PFSK-1 (cell line): ENCODE data around the gene HEATR9.

ENCODE experiments used
- FOXP2 ChIP-seq: optimal IDR thresholded peaks from 2 replicates; pipeline ENCODE3; 2011; ENCODE audit warnings: borderline replicate concordance, control low read depth, inconsistent platforms; ENCODE audit not compliant: insufficient read depth; ENCODE audit errors: extremely low read length, extremely low read depth
- POLR2AphosphoS5 ChIP-seq: IDR thresholded peaks from 2 replicates; pipeline ENCODE4 v1.6.1; 2012; ENCODE audit warnings: low read depth, mild to moderate bottlenecking, control low read depth, low read length, moderate library complexity
- SIN3A ChIP-seq: IDR thresholded peaks from 2 replicates; pipeline ENCODE4 v1.6.1; 2012; ENCODE audit warnings: mild to moderate bottlenecking, low read length, moderate library complexity, borderline replicate concordance; ENCODE audit not compliant: insufficient read depth
- TAF1 ChIP-seq: IDR thresholded peaks from 2 replicates; pipeline ENCODE4 v1.6.1; 2012; ENCODE audit warnings: low read length, control low read depth, borderline replicate concordance; ENCODE audit not compliant: insufficient read depth
- TF ChIP-seq, protein P1 (sequence below), 2 experiments: IDR thresholded peaks; 2 replicates each; pipeline versions ENCODE4 v1.6.1 to v1.8.0; 2011 to 2012; ENCODE audit warnings: low read depth in 2 of 2, low read length in 2 of 2, control low read depth in 1 of 2, inconsistent platforms in 1 of 2, mild to moderate bottlenecking in 1 of 2, moderate library complexity in 1 of 2; ENCODE audit not compliant: insufficient read depth in 1 of 2

The HEATR9 gene

DNA sequence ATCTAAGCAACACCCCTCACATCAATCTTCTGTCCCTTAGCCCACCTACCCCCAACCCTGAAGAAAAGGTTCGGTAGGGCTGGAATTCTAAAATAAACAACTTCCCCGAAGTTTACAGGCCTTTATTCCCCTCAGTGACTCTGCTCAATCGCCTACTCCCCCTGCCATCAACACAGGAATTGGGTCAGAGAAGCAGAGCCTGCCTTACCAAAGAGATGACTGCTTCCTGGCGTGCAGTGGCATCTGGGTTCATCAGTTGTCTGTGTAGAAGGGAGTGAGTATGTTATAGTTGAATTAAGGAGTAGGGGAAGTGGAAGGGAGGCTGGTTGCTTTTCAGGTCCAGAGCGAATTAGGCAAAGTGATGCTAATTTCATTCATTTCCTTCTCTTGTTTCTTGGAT, 12.7 kb downstream of the HEATR9 start:
- TF ChIP-seq, protein P1, sequence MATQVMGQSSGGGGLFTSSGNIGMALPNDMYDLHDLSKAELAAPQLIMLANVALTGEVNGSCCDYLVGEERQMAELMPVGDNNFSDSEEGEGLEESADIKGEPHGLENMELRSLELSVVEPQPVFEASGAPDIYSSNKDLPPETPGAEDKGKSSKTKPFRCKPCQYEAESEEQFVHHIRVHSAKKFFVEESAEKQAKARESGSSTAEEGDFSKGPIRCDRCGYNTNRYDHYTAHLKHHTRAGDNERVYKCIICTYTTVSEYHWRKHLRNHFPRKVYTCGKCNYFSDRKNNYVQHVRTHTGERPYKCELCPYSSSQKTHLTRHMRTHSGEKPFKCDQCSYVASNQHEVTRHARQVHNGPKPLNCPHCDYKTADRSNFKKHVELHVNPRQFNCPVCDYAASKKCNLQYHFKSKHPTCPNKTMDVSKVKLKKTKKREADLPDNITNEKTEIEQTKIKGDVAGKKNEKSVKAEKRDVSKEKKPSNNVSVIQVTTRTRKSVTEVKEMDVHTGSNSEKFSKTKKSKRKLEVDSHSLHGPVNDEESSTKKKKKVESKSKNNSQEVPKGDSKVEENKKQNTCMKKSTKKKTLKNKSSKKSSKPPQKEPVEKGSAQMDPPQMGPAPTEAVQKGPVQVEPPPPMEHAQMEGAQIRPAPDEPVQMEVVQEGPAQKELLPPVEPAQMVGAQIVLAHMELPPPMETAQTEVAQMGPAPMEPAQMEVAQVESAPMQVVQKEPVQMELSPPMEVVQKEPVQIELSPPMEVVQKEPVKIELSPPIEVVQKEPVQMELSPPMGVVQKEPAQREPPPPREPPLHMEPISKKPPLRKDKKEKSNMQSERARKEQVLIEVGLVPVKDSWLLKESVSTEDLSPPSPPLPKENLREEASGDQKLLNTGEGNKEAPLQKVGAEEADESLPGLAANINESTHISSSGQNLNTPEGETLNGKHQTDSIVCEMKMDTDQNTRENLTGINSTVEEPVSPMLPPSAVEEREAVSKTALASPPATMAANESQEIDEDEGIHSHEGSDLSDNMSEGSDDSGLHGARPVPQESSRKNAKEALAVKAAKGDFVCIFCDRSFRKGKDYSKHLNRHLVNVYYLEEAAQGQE (IDR thresholded peaks at IDR 0.05; ENCODE audit: insufficient read depth in 1 of 2, low read depth in 2 of 2, low read length in 2 of 2): no peak
- TF ChIP-seq FOXP2: no peak
- TF ChIP-seq POLR2AphosphoS5: no peak
- no peak for TF ChIP-seq TAF1
- no peak for TF ChIP-seq SIN3A

- TF ChIP-seq TAF1 (no peak), SIN3A (no peak), FOXP2 (no peak), POLR2AphosphoS5 (no peak)
- TF ChIP-seq, protein P1 (IDR thresholded peaks at IDR 0.05; ENCODE audit: insufficient read depth in 1 of 2, low read depth in 2 of 2, low read length in 2 of 2): no peak
Measured at GRCh38 chr17:35849469-35850348, 19.0 kb downstream of the HEATR9 start.

DNA sequence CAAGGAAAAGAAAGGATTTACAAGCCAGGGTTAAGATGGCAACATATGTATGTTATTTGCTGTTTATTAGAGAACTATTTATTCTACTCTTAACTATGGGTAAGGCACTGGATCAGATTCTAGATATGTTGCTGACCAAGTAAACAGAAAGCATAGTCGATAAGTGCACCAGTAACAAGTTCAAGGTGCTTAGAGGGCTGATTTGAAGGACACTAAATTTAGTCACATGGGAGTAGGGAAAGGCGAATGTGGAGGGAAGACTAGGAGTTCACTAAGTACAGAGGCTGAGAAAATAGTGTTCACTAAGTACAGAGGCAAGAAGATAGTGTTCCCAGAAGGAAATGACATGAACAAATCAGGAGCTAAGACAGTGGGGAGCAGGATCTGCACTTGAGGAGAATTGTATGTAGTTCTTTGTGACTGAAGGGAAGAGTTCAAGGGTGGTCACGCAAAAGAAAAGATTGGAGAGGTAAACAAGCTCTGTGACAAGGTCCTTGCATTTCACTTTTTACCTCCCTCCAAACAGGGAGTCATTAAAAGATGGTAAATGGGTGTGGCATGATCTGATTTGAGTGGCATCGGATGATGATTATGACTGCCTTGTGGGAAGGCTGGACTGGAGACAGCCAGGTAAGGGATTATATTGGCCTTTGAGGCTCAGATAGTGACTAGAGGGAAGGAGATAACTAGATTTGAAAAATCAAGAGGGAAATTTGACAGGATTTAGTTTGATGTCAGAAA, 20.9 kb downstream of the HEATR9 start:
- TF ChIP-seq FOXP2: no peak
- TF ChIP-seq POLR2AphosphoS5: peak; percentile 67
- TF ChIP-seq TAF1: no peak
- TF ChIP-seq SIN3A: no peak

- TF ChIP-seq TAF1 (no peak), SIN3A (no peak), POLR2AphosphoS5 (no peak), FOXP2 (no peak)
- TF ChIP-seq, protein P1 (IDR thresholded peaks at IDR 0.05; ENCODE audit: insufficient read depth in 1 of 2, low read depth in 2 of 2, low read length in 2 of 2): no peak
Measured at GRCh38 chr17:35847006-35847405, 21.7 kb downstream of the HEATR9 start.

DNA sequence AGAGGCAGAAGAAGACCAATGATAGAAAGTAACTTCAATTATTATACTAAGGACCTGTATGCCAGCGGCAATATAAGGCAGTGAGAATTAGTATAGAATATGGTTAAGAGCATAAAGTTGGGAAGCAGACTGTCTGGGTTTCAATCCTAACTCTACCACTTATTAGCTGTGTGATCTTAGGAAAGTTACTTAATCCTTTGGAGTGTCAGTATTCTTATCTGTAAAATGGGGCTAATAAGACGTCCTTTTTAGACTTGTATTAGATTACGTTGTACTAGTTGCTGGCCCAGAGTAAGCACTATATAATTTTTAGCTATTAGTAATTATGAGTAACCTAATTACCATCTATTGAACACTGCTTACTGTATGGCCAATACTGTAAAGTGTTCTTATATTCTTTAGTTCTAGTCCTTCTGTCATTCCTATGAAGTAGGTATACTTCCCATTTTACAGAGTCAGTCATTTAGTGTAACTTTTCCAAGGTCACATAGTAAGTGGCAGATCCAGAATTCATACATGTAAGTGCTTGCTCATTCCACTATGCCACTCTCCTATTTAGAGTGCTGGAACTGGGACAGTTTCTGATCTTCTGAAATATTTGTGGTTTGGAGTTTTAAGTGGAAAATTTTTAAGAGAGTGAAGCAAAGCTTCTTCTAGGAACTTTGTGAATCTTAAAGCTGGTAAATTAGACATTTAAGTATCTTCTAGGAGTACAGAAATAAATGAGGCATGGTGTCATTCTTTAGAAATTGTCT, 22.5 kb downstream of the HEATR9 start:
- TF ChIP-seq POLR2AphosphoS5 (no peak), TAF1 (no peak), SIN3A (no peak), FOXP2 (no peak)
- TF ChIP-seq, protein P1 (IDR thresholded peaks at IDR 0.05; ENCODE audit: insufficient read depth in 1 of 2, low read depth in 2 of 2, low read length in 2 of 2): no peak
